ENCODE data around the gene DENND1A. TPM values are rescaled to one million over a fixed set of nuclear protein-coding genes. Genes with fewer than 3 reads are reported as not detected.

The DENND1A gene
- total RNA-seq, 6 experiments from 2014 or later = 13.9 to 22.6 (median 16.3) TPM

DNA sequence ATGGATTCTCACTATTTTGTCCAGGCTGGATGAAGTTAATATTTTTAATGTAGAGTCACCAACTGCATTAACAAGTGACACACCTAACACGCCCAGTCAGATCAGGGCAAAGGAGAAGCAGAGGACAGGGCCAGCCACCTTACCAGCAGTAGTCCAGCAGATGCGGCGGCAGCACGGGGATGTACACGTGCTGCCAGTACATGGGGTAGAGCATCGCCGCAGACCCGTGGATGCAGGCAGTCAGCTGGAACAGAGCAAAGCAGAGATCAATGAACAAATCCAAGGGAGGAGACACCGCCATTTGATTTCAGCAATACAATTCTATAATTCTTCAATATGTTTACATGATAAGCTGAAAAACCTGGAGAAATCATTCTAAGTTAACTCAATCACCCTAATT is 299.7 kb downstream of the DENND1A start:
- ATAC-seq = no peak
- no peak for DNase-seq
- 97% methylated on average over 8 of the region's 9 CpGs for WGBS (ENCODE audit: insufficient coverage, low coverage, low lambda C conversion rate, missing lambda C conversion rate)
- intact Hi-C loops (cut with DNase I) = no loop called here
- no peak overlapping the region for H3K4me3 ChIP-seq
- TF ChIP-seq CTCF (IDR thresholded peaks at IDR 0.05) (no peak), POLR2A (IDR thresholded peaks at IDR 0.05) (no peak)
- no peaks in the 10 kb centered on the region for H3K27me3 ChIP-seq
- peaks cover 2 to 6% (median 4%) of the 10 kb centered on the region in 4 donors for H3K36me3 ChIP-seq
- H3K9me3 ChIP-seq = no peaks in the 10 kb centered on the region
- no peak overlapping the region for H3K27ac ChIP-seq
- no peaks in the 10 kb centered on the region for H3K4me1 ChIP-seq

GRCh38 chr9:123629531-123629930 is 300.4 kb downstream of the DENND1A start:
- Histone ChIP-seq H3K9me3 (no peaks in the 10 kb centered on the region), H3K4me1 (no peaks in the 10 kb centered on the region), H3K4me3 (no peak overlapping the region), H3K27ac (no peak overlapping the region), H3K27me3 (no peaks in the 10 kb centered on the region), H3K36me3 (peaks cover 2 to 6% (median 4%) of the 10 kb centered on the region in 4 donors)
- TF ChIP-seq POLR2A (IDR thresholded peaks at IDR 0.05) (no peak), CTCF (IDR thresholded peaks at IDR 0.05) (no peak)
- ATAC-seq (no peak), DNase-seq (no peak)
- intact Hi-C loops (cut with DNase I) = no loop called here
- 94% methylated on average over 3 of the region's 3 CpGs for WGBS (ENCODE audit: insufficient coverage, low coverage, low lambda C conversion rate, missing lambda C conversion rate)

GRCh38 chr9:123622711-123623241 is 307.1 kb downstream of the DENND1A start:
- no peak for DNase-seq
- Histone ChIP-seq H3K27ac (no peak overlapping the region), H3K9me3 (no peaks in the 10 kb centered on the region), H3K4me3 (no peak overlapping the region), H3K36me3 (no peaks in the 10 kb centered on the region), H3K27me3 (no peaks in the 10 kb centered on the region), H3K4me1 (no peaks in the 10 kb centered on the region)
- no peak for TF ChIP-seq POLR2A (IDR thresholded peaks at IDR 0.05)
- no peak for TF ChIP-seq CTCF (IDR thresholded peaks at IDR 0.05)
- WGBS (ENCODE audit: insufficient coverage, low coverage, low lambda C conversion rate, missing lambda C conversion rate) = 41% methylated on average over 2 of the region's 2 CpGs
- ATAC-seq = no peak
- intact Hi-C loops (cut with DNase I) = no loop called here

- no peaks in the 10 kb centered on the region for H3K36me3 ChIP-seq
- ATAC-seq (no peak), DNase-seq (no peak)
- TF ChIP-seq POLR2A (IDR thresholded peaks at IDR 0.05) (no peak), CTCF (IDR thresholded peaks at IDR 0.05) (no peak)
- no peak overlapping the region for H3K4me3 ChIP-seq
- H3K27ac ChIP-seq = no peak overlapping the region
- no peaks in the 10 kb centered on the region for H3K4me1 ChIP-seq
- H3K27me3 ChIP-seq = no peaks in the 10 kb centered on the region
- intact Hi-C loops (cut with DNase I) = no loop called here
- H3K9me3 ChIP-seq = no peaks in the 10 kb centered on the region
These were observed 309.7 kb downstream of the DENND1A start for GRCh38 chr9:123620239-123620638.

Data from right lobe of liver (tissue), 6 donors.